Measurements from ENCODE around the gene PLCG1. TPM values are rescaled to one million over a fixed set of nuclear protein-coding genes. Genes with fewer than 3 reads are reported as not detected.

The PLCG1 gene
- total and polyA plus RNA-seq, 2 donors: 66.7 to 86.7 TPM

DNA sequence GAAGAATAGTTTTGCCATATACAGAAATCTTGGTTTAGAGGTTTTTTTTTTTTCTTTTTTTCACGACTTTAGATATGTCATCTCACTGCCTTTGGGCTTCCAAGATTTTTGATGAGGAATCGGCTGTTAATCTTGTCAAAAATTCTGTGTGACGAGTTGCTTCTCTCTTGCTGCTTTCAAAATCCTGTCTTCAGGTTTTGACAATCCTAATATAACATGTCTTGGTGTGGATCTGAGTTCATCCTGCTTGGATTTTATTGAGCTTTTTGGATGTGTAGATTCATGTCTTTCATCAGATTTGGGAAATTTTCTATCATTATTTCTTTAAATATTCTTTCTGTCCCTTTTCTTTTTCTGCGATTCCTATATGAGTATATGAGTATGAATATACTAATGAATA, 61.1 kb downstream of the PLCG1 start:
- Histone ChIP-seq H3K36me3 (ENCODE audit: insufficient read depth) (no peaks in the 10 kb centered on the region), H3K4me3 (ENCODE audit: low read depth, low read length) (no peak overlapping the region), H3K4me1 (ENCODE audit: insufficient read depth) (no peaks in the 10 kb centered on the region), H3K27ac (ENCODE audit: low read depth) (no peak overlapping the region)
- DNase-seq (ENCODE audit: extremely low spot score): no peak
- WGBS: 96% methylated on average over 4 of the region's 4 CpGs

DNA sequence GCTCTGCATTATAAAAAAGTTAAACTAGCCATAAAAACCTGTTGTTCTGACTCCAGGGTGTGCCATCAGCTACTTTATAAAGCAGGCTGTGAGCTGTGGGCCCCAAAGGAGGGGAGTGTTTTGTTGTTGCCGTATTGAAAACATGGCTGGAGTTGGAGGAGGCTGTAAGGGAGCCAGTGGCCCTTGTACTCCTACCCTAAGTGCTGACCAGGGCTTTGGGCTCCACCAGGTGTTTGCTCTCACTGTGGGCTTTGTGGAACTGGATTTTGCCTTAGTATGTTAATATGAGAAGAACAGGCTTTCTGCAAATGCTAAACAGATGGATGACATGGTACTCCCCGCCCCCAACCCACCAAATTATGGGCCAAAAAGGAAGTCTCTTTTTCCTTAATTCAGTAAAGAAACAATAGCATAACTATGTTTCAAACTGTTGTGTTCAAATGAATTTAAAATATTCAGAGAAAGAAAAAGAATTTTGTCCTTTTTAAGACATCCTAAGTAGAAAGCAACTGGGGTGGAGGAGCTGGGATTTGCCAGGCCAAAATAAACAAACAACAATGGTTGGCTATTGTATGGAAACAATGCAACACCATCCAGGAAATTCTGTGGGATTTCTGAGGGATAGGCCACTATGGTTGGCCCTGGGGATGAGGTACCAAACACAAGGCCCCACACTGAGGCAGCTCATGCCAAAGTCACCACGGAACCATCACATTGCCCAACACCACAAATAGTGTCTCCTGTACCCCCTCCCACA, 63.3 kb downstream of the PLCG1 start:
- Histone ChIP-seq H3K27ac (ENCODE audit: low read depth) (no peak overlapping the region), H3K4me3 (ENCODE audit: low read depth, low read length) (no peak overlapping the region), H3K36me3 (ENCODE audit: insufficient read depth) (no peaks in the 10 kb centered on the region), H3K4me1 (ENCODE audit: insufficient read depth) (no peaks in the 10 kb centered on the region)
- 87% methylated on average over 3 of the region's 3 CpGs for WGBS
- no peak for DNase-seq (ENCODE audit: extremely low spot score)

DNA sequence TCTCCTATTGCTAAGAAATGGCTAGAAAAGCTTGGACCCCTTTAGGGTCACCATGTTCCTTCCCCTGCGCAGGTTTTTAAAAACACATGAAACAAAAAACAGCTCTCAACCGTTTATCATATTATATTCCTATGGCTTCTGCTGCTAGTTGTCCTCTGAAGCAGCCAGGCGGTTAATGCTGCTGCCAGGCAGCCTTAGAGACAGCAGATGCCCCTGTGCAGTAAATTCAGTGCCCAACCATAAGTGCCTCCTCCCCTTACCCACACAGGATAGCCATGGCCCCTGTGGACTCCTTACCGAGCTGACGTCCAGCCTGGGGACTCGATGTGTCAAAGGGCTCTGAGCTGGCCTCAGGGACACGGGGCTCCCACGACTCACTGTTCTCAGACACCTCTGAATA, 64.4 kb downstream of the PLCG1 start:
- H3K36me3 ChIP-seq (ENCODE audit: insufficient read depth): no peaks in the 10 kb centered on the region

DNA sequence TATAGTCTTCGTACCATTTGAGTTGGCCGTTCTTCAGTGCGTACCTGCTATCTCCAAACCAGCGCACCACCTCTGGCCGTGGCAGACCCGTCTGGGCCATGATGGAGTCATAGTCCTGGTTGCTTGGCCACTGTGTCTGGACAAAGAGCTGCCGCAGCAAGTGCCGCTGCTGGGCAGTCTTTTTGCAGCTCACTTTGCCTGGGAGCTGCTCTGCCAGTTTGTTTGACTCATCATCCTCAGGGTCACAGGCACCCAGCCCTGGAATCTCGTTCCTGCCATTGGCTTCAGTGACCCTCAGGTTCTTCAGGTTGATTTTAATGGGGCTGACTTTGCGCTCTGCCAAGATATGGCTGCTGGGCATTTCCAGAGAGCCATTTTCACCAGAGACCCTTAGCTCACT, 65.1 kb downstream of the PLCG1 start:
- WGBS: 97% methylated on average over 10 of the region's 10 CpGs
- Histone ChIP-seq H3K4me3 (ENCODE audit: low read depth, low read length) (no peak overlapping the region), H3K4me1 (ENCODE audit: insufficient read depth) (no peaks in the 10 kb centered on the region), H3K36me3 (ENCODE audit: insufficient read depth) (no peaks in the 10 kb centered on the region), H3K27ac (ENCODE audit: low read depth) (no peak overlapping the region)
- no peak for DNase-seq (ENCODE audit: extremely low spot score)

More for the DNA sequence above, 64.4 kb downstream of the PLCG1 start:
- Histone ChIP-seq H3K4me1 (ENCODE audit: insufficient read depth) (no peaks in the 10 kb centered on the region), H3K4me3 (ENCODE audit: low read depth, low read length) (no peak overlapping the region), H3K27ac (ENCODE audit: low read depth) (no peak overlapping the region)
- WGBS: 96% methylated on average over 8 of the region's 8 CpGs
- DNase-seq (ENCODE audit: extremely low spot score): no peak

DNA sequence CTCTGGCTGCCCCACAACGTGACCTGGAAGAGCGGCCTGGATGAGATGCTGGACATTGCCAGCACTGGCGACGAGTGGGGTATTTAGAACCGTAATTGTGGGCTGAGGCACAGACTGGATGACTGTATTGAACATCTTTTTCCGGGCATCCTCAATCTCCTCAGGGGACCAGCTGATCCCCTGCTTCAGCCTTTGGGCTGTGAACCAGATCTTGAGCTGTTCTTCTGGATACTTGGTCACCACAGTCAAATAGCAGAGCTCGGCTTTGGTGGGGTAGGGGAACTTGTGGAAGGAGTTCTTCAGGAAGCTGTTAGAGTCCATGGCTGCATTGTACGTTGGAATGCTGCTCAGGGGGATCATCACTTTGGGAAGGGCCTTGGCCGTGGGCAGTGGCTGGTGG, 66.3 kb downstream of the PLCG1 start:
- H3K27ac ChIP-seq (ENCODE audit: low read depth): no peak overlapping the region
- DNase-seq (ENCODE audit: extremely low spot score): no peak
- no peak overlapping the region for H3K4me3 ChIP-seq (ENCODE audit: low read depth, low read length)
- no peaks in the 10 kb centered on the region for H3K36me3 ChIP-seq (ENCODE audit: insufficient read depth)
- H3K4me1 ChIP-seq (ENCODE audit: insufficient read depth): no peaks in the 10 kb centered on the region
- 96% methylated on average over 9 of the region's 9 CpGs for WGBS

DNA sequence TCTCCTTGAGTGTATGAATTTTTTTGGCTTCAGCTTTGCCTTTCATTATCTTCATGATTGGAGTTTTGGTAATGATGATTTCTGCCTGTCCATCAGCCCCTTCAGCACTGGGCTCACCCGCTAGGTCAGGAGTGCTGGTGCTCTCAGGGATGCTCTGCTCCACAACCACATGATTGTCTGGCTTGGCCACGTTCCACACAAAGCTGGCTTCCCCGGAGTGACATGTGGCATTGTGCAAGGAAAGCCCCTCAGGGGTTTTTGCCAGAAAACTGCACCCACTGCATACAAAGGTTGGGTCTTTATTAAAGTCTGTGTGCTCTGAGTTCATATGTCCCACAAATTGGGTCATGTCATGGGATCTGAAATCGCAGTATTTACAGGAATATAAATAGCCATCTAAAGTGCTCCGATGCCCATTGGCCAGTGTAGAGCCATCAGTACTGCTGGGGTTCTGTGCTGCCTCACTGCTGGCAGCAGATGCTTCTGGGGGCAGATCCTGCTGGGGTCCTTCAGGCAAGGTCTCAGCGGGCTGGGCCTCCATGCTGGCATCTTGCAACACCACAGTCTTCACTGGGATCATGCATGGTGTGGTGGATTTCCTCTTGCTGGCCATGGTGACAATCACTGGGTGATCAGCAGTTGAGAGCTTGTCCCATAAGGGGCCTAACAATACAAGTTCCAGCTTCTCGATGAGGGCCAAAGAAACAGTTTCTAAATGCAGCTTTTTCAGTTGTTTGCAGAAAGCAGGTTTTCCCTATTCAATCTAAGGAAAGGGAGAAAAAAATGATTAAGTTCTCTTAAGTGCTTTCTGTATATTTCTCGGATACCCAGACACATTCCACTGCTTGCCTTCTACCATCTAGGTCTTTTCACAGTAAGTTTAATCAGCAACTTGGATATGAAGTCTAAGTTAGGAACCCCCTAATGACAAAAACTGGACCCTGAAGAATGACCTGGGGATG, 67.2 kb downstream of the PLCG1 start:
- 95% methylated on average over 8 of the region's 8 CpGs for whole genome bisulfite sequencing
- DNase-seq (ENCODE audit: extremely low spot score): no peak
- Histone ChIP-seq H3K36me3 (ENCODE audit: insufficient read depth) (no peaks in the 10 kb centered on the region), H3K4me3 (ENCODE audit: low read depth, low read length) (no peak overlapping the region), H3K4me1 (ENCODE audit: insufficient read depth) (no peaks in the 10 kb centered on the region), H3K27ac (ENCODE audit: low read depth) (no peak overlapping the region)

DNA sequence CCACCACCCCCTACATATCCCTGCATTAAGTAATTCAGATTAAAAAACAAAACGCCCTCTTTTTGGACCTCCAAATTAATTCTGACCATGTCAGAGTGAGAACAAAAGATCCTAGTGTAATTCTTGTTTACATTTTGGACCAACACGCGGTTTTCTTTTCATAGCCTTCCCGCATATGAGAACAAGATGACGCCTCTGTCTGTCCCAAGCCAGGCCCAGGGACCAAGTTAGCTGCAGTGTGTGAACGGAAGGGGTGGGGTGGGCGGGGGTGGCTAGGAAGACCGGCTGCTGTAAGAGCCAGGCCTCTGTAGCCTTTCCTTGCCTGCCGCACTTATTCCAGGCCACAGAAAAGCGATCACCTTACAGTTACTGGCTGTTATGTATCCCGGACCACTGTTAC, 68.0 kb downstream of the PLCG1 start:
- no peak overlapping the region for H3K4me3 ChIP-seq (ENCODE audit: low read depth, low read length)
- 87% methylated on average over 11 of the region's 11 CpGs for WGBS
- H3K4me1 ChIP-seq (ENCODE audit: insufficient read depth): no peaks in the 10 kb centered on the region
- no peak for DNase-seq (ENCODE audit: extremely low spot score)
- H3K27ac ChIP-seq (ENCODE audit: low read depth): no peak overlapping the region
- H3K36me3 ChIP-seq (ENCODE audit: insufficient read depth): no peaks in the 10 kb centered on the region

DNA sequence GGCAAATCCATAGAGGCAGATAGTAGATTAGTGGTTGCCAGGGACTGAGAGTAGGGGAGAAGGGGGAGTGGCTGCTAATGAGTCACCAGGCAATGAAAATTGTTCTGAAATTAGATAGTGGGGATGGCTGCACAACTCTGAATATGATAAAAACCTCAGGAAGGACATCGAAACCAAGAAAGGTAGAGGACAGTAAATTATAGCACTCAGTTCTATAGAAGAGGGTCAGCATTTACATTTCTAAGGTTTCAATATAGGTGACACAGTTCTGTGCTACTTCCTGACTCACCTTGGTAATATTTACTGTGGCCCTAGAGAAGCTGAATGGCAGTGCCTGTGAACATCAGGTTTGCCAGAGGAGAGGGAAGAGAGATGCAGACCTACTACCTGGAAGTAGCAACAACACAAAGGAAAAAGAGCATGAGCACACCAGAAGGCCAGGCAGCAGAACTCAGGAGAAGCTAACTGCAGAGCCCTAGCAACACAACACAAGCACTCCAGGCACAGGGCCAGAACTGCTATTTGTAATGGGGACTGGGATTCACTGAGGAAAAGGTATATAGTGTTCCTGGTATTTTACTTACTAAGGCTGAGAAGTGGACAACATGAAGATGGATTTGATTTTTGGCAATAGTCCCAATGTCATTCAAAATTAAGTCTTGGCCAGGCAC, 75.9 kb downstream of the PLCG1 start:
- 31% methylated on average over 1 of the region's 1 CpG for WGBS
- no peak overlapping the region for H3K4me3 ChIP-seq (ENCODE audit: low read depth, low read length)
- DNase-seq (ENCODE audit: extremely low spot score): no peak
- H3K27ac ChIP-seq (ENCODE audit: low read depth): no peak overlapping the region
- no peaks in the 10 kb centered on the region for H3K36me3 ChIP-seq (ENCODE audit: insufficient read depth)
- H3K4me1 ChIP-seq (ENCODE audit: insufficient read depth): no peaks in the 10 kb centered on the region

DNA sequence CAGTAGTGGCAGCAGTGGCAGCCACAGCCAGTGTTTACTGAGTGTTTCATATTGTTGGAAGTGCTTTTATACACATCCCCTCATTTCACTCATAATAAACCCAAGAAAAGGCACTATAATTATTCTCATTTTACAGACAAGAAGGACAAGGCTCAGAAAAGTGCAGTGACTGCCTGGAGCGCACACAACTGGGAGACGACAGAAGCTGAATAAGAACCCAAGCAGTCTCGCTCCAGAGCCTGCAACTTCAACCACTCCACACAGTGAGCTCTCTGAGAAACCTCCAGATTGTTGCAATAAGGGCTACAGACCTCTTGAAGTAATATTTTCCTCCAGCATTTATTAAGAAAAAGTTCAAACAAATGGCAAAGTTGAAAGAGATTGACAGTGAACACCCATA, 76.9 kb downstream of the PLCG1 start:
- Histone ChIP-seq H3K4me3 (ENCODE audit: low read depth, low read length) (no peak overlapping the region), H3K36me3 (ENCODE audit: insufficient read depth) (no peaks in the 10 kb centered on the region), H3K4me1 (ENCODE audit: insufficient read depth) (no peaks in the 10 kb centered on the region), H3K27ac (ENCODE audit: low read depth) (no peak overlapping the region)
- 95% methylated on average over 3 of the region's 3 CpGs for WGBS
- no peak for DNase-seq (ENCODE audit: extremely low spot score)

DNA sequence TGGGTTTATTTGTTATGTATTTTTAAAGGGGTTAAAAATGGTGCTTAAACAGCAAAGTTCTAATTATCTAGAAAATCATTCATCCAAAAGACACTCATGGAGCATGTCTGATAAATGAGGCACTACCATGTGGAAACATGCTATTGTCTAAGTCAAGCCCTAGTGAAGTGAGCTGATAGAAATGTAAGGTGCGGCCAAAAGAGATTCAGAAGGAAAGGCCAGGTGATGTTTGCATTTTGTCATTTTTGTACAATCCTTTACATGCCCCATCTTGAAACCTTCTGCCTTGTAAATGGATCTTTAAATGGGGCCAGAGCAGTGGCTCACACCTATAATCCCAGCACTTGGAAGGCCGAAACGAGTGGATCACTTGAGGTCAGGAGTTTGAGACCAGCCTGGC, 77.3 kb downstream of the PLCG1 start:
- WGBS: 96% methylated on average over 3 of the region's 3 CpGs
- DNase-seq (ENCODE audit: extremely low spot score): no peak
- Histone ChIP-seq H3K36me3 (ENCODE audit: insufficient read depth) (no peaks in the 10 kb centered on the region), H3K27ac (ENCODE audit: low read depth) (no peak overlapping the region), H3K4me3 (ENCODE audit: low read depth, low read length) (no peak overlapping the region), H3K4me1 (ENCODE audit: insufficient read depth) (no peaks in the 10 kb centered on the region)

DNA sequence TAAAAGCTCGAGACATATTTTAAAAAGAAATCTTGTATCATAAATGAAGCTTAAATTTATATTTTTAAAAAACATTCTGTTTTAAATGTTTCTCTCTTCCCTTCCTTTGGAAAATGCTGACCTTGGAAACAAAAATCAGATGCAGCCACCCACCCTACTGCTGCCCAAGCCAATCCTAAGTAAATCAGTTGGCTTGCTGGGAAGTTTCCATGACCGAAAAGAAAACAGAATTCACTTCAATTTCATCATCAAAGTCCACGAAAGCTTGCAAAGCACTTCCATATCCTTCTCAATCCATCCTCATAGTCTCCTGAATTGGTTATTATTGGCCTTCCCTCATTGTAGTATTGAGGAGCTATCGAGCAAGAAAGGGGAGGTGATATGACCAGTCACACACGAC, 80.1 kb downstream of the PLCG1 start:
- no peak overlapping the region for H3K27ac ChIP-seq (ENCODE audit: low read depth)

DNA sequence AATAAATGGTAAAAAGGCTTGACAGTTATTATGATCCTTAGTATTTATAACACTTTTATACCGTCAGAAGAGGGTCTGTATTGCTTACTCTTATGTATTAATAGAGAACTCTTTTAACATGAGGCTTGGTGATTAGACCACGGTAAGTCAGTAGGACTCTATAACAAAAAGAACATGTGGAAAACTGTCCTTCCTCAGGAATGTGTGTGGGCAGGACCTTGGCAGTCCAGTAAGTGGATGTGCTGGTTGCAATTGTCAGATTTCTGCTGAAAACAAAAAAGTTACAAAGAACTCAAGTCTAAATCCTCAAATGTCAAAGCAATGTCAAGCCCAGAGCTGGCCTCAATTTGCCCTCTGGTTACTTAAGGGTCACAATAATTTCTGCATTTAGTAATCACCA, 81.1 kb downstream of the PLCG1 start:
- no peak overlapping the region for H3K27ac ChIP-seq (ENCODE audit: low read depth)
- no peaks in the 10 kb centered on the region for H3K4me1 ChIP-seq (ENCODE audit: insufficient read depth)
- 72% methylated on average over 2 of the region's 2 CpGs for WGBS
- no peak overlapping the region for H3K4me3 ChIP-seq (ENCODE audit: low read depth, low read length)
- H3K36me3 ChIP-seq (ENCODE audit: insufficient read depth): no peaks in the 10 kb centered on the region
- no peak for DNase-seq (ENCODE audit: extremely low spot score)

More for the DNA sequence above, 80.1 kb downstream of the PLCG1 start:
- DNase-seq (ENCODE audit: extremely low spot score): no peak
- 83% methylated on average over 5 of the region's 5 CpGs for WGBS
- Histone ChIP-seq H3K36me3 (ENCODE audit: insufficient read depth) (no peaks in the 10 kb centered on the region), H3K4me1 (ENCODE audit: insufficient read depth) (no peaks in the 10 kb centered on the region), H3K4me3 (ENCODE audit: low read depth, low read length) (no peak overlapping the region)

DNA sequence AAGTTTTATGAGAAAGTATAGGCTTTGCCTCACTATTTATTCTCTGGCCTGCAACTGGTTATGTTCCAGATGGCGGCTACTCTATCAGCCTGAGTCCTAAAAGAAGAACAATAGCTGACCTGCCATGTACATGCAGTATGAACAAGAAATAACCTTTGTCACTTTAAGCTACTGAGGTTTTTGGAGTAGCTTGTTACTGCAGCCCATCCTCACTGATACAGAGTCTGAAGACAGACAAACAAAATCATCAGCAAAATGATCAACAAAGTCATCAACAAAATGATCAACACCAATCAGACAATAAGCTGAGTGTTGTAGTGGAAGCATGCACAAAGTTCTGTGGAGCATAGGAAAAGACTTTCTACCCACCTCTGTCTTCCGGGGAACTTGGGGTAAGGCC, 82.5 kb downstream of the PLCG1 start:
- Histone ChIP-seq H3K4me3 (ENCODE audit: low read depth, low read length) (no peak overlapping the region), H3K36me3 (ENCODE audit: insufficient read depth) (no peaks in the 10 kb centered on the region), H3K27ac (ENCODE audit: low read depth) (no peak overlapping the region), H3K4me1 (ENCODE audit: insufficient read depth) (no peaks in the 10 kb centered on the region)
- WGBS: 98% methylated on average over 2 of the region's 2 CpGs
- DNase-seq (ENCODE audit: extremely low spot score): no peak
